ENCODE results near the gene TWIST2. TPM values are rescaled to one million over a fixed set of nuclear protein-coding genes. Genes with fewer than 3 reads are reported as not detected.

Gene TWIST2
- total RNA-seq, 1 donor from 2014 or later, result 0.46 TPM

GRCh38 chr2:238834982-238835381 is 12.9 kb upstream of the TWIST2 start:
- TF ChIP-seq CTCF (conservative IDR thresholded peaks at IDR 0.05; ENCODE audit: low read depth, low read length), result no peak
- no peak for DNase-seq (ENCODE audit: low read depth)
- H3K4me3 ChIP-seq (ENCODE audit: low read depth, low read length), result no peak overlapping the region

- DNase-seq (ENCODE audit: low read depth), result no peak
- H3K4me3 ChIP-seq (ENCODE audit: low read depth, low read length), result no peak overlapping the region
- TF ChIP-seq CTCF (conservative IDR thresholded peaks at IDR 0.05; ENCODE audit: low read depth, low read length), result peak; percentile 34
Measured at GRCh38 chr2:238835726-238836301, 12.1 kb upstream of the TWIST2 start.

DNA sequence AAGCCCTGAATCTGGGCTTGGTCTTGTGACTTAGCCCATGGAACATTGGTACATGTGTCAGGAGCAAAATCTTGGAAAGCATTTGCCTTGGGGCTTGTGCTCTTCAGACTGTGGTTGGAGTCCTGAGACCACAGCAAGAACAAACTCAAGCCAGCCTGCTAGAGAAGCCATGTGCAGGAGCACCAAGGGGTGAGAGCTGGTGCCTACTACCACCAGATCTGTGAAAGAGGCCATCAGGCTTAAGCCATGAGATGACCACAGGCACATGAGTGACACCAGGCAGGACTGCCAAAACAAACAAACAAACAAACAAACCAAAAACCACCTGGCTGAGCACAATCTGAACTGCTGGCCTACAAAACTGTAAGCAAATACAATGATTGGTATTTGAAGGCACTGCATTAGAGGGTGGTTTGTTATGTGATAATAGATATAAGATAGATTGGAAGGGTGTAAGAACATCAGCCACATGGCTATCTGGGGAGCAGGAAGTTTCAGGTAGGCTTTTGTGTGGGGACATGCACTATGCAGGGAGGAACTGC is 9.0 kb upstream of the TWIST2 start:
- H3K4me3 ChIP-seq (ENCODE audit: low read depth, low read length), result no peak overlapping the region
- no peak for TF ChIP-seq CTCF (conservative IDR thresholded peaks at IDR 0.05; ENCODE audit: low read depth, low read length)
- DNase-seq (ENCODE audit: low read depth), result no peak

- H3K4me3 ChIP-seq (ENCODE audit: low read depth, low read length), result no peak overlapping the region
- TF ChIP-seq CTCF (conservative IDR thresholded peaks at IDR 0.05; ENCODE audit: low read depth, low read length), result peak; percentile 9
- DNase-seq (ENCODE audit: low read depth), result no peak
Measured at GRCh38 chr2:238839428-238839827, 8.5 kb upstream of the TWIST2 start.

GRCh38 chr2:238841542-238842164 is 6.2 kb upstream of the TWIST2 start:
- DNase-seq (ENCODE audit: low read depth), result no peak
- no peak overlapping the region for H3K4me3 ChIP-seq (ENCODE audit: low read depth, low read length)
- no peak for TF ChIP-seq CTCF (conservative IDR thresholded peaks at IDR 0.05; ENCODE audit: low read depth, low read length)

DNA sequence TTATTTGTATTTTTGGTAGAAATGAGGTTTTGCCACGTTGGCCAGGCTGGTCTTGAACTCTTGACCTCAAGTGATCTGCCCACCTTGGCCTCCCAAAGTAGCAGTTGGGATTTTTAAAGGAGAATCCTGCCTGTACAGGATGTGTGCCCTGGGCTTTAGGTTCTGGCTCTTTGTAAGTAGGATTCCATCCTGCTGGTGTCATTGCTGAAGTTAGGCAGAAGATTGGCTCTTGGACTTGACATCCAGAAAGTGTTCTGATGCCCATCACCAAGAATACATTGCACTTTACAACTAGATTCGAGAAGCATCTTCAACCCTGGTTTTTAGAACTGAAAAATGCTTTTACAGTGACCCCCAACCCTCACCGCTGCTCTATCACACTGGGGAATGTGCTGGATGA is 4.4 kb upstream of the TWIST2 start:
- DNase-seq (ENCODE audit: low read depth), result no peak
- TF ChIP-seq CTCF (conservative IDR thresholded peaks at IDR 0.05; ENCODE audit: low read depth, low read length), result no peak
- no peak overlapping the region for H3K4me3 ChIP-seq (ENCODE audit: low read depth, low read length)

Data from epithelial cell of proximal tubule (primary cell).